Body of pancreas (tissue), 4 donors: ENCODE measurements around the gene ZRANB1. TPM values are rescaled to one million over a fixed set of nuclear protein-coding genes. Genes with fewer than 3 reads are reported as not detected.
"Not testable (repeated sequence)": the region's sequence is repeated elsewhere in the genome, so short reads cannot be mapped to it uniquely, and the experiment has no call there.

ENCODE experiments used
- ATAC-seq: fragments of 150-250 bp; one replicate; pipeline ENCODE4 v1.9.1; 2016
- DNase-seq, 4 donors: peaks; one replicate each; pipeline ENCODE4 v3.0.0-alpha.2; 2019
- H3K27ac ChIP-seq, 4 donors: fragments of 200-600 bp; sonication (generic); 1 replicate in 3 of 4; 2 replicates in 1 of 4; pipeline versions ENCODE4 v1.5.1 to v1.6.1; 2016 to 2019; ENCODE audit warnings: mild to moderate bottlenecking in 1 of 4, mixed read lengths in 1 of 4, moderate library complexity in 1 of 4
- H3K27me3 ChIP-seq, 2 donors: fragments of 200-600 bp; sonication (generic); one replicate each; pipeline ENCODE4 v1.6.0; 2016; ENCODE audit warnings: mild to moderate bottlenecking in 1 of 2
- H3K36me3 ChIP-seq, 2 donors: fragments of 200-600 bp; sonication (generic); replicated peaks in 1 of 2; 2 replicates each; pipeline ENCODE4 v1.5.1; 2016; ENCODE audit warnings: low read depth in 2 of 2; ENCODE audit not compliant: insufficient read depth in 1 of 2
- H3K4me1 ChIP-seq: fragments of 200-600 bp; sonication (generic); one replicate; pipeline ENCODE4 v1.6.0; 2016
- H3K4me3 ChIP-seq, 2 donors: fragments of 200-600 bp; sonication (generic); 1 replicate in 1 of 2; 2 replicates in 1 of 2; pipeline ENCODE4 v1.5.1; 2016 to 2019
- H3K9me3 ChIP-seq, 3 donors: fragments of 200-600 bp; sonication (generic); 1 replicate in 2 of 3; 2 replicates in 1 of 3; pipeline ENCODE4 v1.5.1; 2016
- POLR2A ChIP-seq, 3 donors: fragments of 450-650 bp; IDR thresholded peaks; one replicate each; pipeline ENCODE4 v1.6.1; 2016; ENCODE audit warnings: antibody characterized with exemption in 3 of 3, mild to moderate bottlenecking in 2 of 3
- WGBS, 2 donors: methylation state at CpG; one replicate each; pipeline ENCODE4 v1.1.5; 2017; 5-methylcytosine and 5-hydroxymethylcytosine counted together
- intact Hi-C: fragments of 100-400 bp; cut with DNase I; formaldehyde crosslinking; loops from one replicate; pipeline ENCODE4 v1.15.1; 2023
- total RNA-seq, 2 donors: library from RNA; depleted of rRNA; stranded (reverse); fragments of >200 nt; gene quantifications; one replicate each; pipeline ENCODE4 v1.1.0, GENCODE V29; 2016
- TF ChIP-seq, protein P1 (sequence below), 7 experiments: fragments of 450-650 bp in 4 of 7; fragments of 200-600 bp in 3 of 7; sonication (generic) in 3 of 7; IDR thresholded peaks; one replicate each; pipeline ENCODE4 v1.5.1; 2016 to 2019; ENCODE audit warnings: antibody characterized with exemption in 7 of 7

ZRANB1 gene
- total RNA-seq, 2 donors from 2014 or later, result 12.2 to 21.1 TPM

DNA sequence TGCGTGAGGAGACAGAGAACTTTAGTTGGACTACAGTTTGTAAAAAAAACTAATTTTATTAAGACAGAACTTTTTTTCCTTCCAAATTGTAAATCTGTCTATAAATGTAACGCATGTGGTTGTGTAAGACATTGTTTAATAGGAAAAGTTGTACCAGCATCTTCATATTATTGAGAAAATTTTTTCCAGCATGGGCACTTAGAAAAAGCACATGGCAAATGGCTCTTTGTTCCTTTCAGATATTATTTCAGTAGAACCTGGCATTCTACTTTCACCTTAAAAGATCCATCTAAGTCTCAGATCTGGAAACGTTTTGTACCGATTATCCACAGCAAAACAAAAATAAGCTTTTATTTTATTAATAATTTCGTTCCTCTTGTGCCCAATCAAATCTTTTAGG is 43.2 kb downstream of the ZRANB1 start:
- no peak for DNase-seq
- ATAC-seq, result no peak
- no peak for TF ChIP-seq POLR2A (IDR thresholded peaks at IDR 0.05)
- TF ChIP-seq, protein P1, sequence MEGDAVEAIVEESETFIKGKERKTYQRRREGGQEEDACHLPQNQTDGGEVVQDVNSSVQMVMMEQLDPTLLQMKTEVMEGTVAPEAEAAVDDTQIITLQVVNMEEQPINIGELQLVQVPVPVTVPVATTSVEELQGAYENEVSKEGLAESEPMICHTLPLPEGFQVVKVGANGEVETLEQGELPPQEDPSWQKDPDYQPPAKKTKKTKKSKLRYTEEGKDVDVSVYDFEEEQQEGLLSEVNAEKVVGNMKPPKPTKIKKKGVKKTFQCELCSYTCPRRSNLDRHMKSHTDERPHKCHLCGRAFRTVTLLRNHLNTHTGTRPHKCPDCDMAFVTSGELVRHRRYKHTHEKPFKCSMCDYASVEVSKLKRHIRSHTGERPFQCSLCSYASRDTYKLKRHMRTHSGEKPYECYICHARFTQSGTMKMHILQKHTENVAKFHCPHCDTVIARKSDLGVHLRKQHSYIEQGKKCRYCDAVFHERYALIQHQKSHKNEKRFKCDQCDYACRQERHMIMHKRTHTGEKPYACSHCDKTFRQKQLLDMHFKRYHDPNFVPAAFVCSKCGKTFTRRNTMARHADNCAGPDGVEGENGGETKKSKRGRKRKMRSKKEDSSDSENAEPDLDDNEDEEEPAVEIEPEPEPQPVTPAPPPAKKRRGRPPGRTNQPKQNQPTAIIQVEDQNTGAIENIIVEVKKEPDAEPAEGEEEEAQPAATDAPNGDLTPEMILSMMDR (IDR thresholded peaks at IDR 0.05), result no peak
- Histone ChIP-seq H3K27me3 (no peaks in the 10 kb centered on the region), H3K4me3 (no peak overlapping the region), H3K9me3 (no peaks in the 10 kb centered on the region), H3K36me3 (peaks cover 0 to 5% of the 10 kb centered on the region in 2 donors), H3K27ac (no peak overlapping the region), H3K4me1 (peaks cover 5% of the 10 kb centered on the region)
- 80% methylated on average over 5 of the region's 5 CpGs for WGBS, 2 donors
- intact Hi-C loops, result no loop called here

DNA sequence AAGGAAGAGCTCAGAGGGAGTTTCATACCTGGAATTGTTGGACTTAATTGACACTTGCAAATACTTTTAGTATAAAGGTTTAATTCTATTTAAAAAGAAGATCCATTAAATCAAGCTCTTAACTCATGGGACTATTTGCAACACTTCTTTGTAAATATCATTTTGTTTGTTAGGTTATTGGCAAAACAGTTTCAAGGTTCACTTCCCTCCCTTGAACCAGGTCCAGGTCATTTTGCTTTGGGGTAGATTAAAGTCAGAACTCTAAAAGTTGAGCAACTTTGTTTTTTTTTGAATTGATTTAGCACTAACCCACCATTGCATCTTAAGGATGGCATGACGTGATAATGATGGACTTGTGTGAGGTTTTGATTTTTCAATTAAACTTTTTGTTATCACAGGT is 45.9 kb downstream of the ZRANB1 start:
- H3K9me3 ChIP-seq, result no peaks in the 10 kb centered on the region
- H3K4me3 ChIP-seq, result no peak overlapping the region
- H3K27me3 ChIP-seq, result no peaks in the 10 kb centered on the region
- WGBS, 2 donors, result 76 to 91% methylated on average over 1 of the region's 1 CpG
- ATAC-seq (no peak), DNase-seq (no peak)
- peaks cover 5% of the 10 kb centered on the region for H3K4me1 ChIP-seq
- no peak overlapping the region for H3K27ac ChIP-seq
- no peak for TF ChIP-seq POLR2A (IDR thresholded peaks at IDR 0.05)
- TF ChIP-seq, protein P1 (IDR thresholded peaks at IDR 0.05), result no peak
- intact Hi-C loops, result no loop called here
- H3K36me3 ChIP-seq, result peaks cover 6 to 13% of the 10 kb centered on the region in 2 donors

DNA sequence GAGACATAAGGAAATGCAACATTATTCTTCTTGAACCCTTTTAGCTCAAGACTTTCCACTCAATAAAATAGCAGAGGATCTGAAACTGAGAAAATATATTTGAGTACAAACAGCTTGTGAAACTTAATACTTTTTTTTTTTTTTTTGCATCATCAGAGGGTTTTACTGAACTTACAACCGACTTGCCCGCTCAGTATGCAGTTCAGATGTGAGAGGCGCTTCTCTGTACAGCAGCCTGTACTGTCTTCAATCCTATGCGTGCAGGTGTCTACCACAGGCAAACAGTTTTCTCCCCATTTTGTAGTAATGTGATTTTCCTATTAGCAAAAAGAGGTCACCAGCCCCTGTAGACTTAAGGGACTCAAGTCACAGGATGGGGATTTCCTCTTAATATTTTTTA is 46.8 kb downstream of the ZRANB1 start:
- ATAC-seq, intact Hi-C loops, H3K27me3 ChIP-seq, H3K4me1 ChIP-seq, H3K9me3 ChIP-seq, H3K4me3 ChIP-seq, H3K27ac ChIP-seq, DNase-seq: not testable (repeated sequence)
- 87 to 90% methylated on average over 4 of the region's 4 CpGs for WGBS, 2 donors
- H3K36me3 ChIP-seq, result peaks cover 8 to 23% of the 10 kb centered on the region in 2 donors

DNA sequence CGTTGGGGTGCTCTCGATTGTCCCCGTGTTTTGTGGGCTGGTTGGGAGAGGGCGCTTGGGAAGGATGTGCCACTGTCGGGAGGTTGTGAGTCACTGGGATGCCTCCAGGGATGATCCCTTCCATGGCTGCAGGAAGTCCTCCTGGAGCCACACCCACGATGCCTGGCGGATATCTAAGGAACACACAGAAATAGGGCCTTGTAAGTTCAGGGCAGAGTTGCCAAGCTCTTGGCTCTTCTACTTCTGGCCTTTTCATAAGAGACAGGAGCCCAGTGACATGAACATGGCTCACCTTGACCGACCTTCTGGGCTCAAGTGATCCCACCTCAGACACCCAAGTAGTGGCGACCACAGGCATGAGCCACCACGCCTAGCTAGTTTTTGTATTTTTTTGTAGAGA is 47.6 kb downstream of the ZRANB1 start:
- no peaks in the 10 kb centered on the region for H3K27me3 ChIP-seq
- TF ChIP-seq, protein P1 (IDR thresholded peaks at IDR 0.05), result no peak
- no peak for TF ChIP-seq POLR2A (IDR thresholded peaks at IDR 0.05)
- peaks cover 10 to 28% of the 10 kb centered on the region in 2 donors for H3K36me3 ChIP-seq
- ATAC-seq (no peak), DNase-seq (no peak)
- 84 to 85% methylated on average over 10 of the region's 10 CpGs for WGBS, 2 donors
- no peaks in the 10 kb centered on the region for H3K9me3 ChIP-seq
- H3K4me3 ChIP-seq, result no peak overlapping the region
- intact Hi-C loops, result no loop called here
- no peak overlapping the region for H3K27ac ChIP-seq
- no peaks in the 10 kb centered on the region for H3K4me1 ChIP-seq

DNA sequence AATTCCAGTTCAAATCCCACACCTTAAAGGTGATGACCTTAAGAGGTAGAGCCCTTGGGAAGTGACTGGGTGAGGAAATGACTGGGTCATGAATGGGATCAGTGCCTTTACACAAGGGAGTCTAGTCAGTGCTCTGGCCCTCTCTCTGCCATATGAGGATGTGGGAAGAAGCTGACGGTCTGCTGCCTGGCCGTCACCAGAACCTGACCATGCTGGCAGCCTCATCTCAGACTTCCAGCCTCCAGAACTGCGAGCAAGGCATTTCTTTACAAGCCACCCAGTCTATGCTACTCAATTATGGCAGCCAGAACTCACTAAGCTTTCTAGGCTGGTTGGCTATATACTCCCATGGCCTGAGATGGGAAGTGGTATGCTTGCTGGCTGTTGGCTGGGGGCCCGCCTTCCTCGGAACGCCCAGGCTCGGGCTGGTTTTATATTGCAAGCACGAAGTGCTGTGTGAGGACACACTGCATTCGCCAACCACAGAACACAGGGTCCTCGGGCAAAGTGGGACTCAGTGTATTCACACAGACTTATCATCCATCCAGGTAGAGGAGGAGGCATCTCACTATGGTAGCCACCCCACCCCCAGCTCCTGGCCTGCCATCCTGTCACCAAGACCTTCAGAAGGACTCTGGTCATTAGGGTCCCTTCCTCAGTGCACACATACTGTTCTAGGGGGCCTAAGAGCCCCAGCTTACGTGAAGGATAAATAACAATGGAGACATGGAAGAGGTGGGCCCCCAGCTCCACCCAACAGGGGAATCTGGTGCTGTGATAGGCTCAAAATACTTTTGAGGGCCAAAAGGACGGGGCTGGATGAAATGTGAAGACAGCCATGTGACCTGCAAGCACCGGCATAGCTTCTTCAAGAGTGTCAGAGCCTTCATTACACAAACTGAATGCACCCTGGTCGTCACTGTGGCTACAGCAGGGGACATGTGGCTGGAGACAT is 49.0 kb downstream of the ZRANB1 start:
- Histone ChIP-seq H3K4me3 (no peak overlapping the region), H3K9me3 (no peaks in the 10 kb centered on the region), H3K36me3 (peaks cover 10 to 34% of the 10 kb centered on the region in 2 donors), H3K27me3 (no peaks in the 10 kb centered on the region), H3K4me1 (no peaks in the 10 kb centered on the region), H3K27ac (no peak overlapping the region)
- ATAC-seq, result no peak
- DNase-seq, result no peak
- TF ChIP-seq POLR2A (IDR thresholded peaks at IDR 0.05), result no peak
- TF ChIP-seq, protein P1 (IDR thresholded peaks at IDR 0.05), result no peak
- 85 to 87% methylated on average over 14 of the region's 14 CpGs for WGBS, 2 donors
- intact Hi-C loops, result no loop called here
